GM23338 (cell line): Measurements from ENCODE around the gene SIM1. TPM values are rescaled to one million over a fixed set of nuclear protein-coding genes. Genes with fewer than 3 reads are reported as not detected.

Experiments
- ATAC-seq: fragments of 200-7000 bp; cut with Tn5 transposase; 3 replicates; pipeline ENCODE4 v1.9.1; 2020
- DNase-seq: peaks from one replicate; pipeline ENCODE4 v3.0.0-alpha.2; 2015; ENCODE audit warnings: low spot score
- H2AFZ ChIP-seq: fragments of 200-600 bp; sonication (generic); 2 replicates; pipeline ENCODE4 v1.8.0; 2016; ENCODE audit warnings: antibody characterized with exemption, mild to moderate bottlenecking, moderate library complexity
- H3F3A ChIP-seq: fragments of 200-600 bp; sonication (generic); replicated peaks from 2 replicates; pipeline ENCODE4 v1.8.0; 2017; ENCODE audit warnings: antibody characterized with exemption, mixed run types, low read depth
- H3K27ac ChIP-seq: fragments of 200-600 bp; sonication (generic); 2 replicates; pipeline ENCODE4 v1.6.1; 2016; ENCODE audit warnings: low read depth
- H3K27me3 ChIP-seq: fragments of 200-600 bp; sonication (generic); 2 replicates; pipeline ENCODE4 v1.8.0; 2016; ENCODE audit warnings: mild to moderate bottlenecking, mixed run types, moderate library complexity; ENCODE audit not compliant: insufficient read depth
- H3K36me3 ChIP-seq: fragments of 200-600 bp; sonication (generic); 2 replicates; pipeline ENCODE4 v1.8.0; 2016; ENCODE audit warnings: mild to moderate bottlenecking; ENCODE audit not compliant: insufficient read depth
- H3K4me1 ChIP-seq: fragments of 200-600 bp; sonication (generic); 2 replicates; pipeline ENCODE4 v1.8.0; 2016; ENCODE audit warnings: mild to moderate bottlenecking, moderate library complexity; ENCODE audit not compliant: insufficient read depth
- H3K4me2 ChIP-seq: fragments of 200-600 bp; sonication (generic); 2 replicates; pipeline ENCODE4 v1.7.1; 2017; ENCODE audit warnings: mixed run types
- H3K4me3 ChIP-seq: fragments of 200-600 bp; sonication (generic); 2 replicates; pipeline ENCODE4 v1.6.1; 2016; ENCODE audit warnings: mixed run types
- H3K79me2 ChIP-seq: fragments of 200-600 bp; sonication (generic); replicated peaks from 2 replicates; pipeline ENCODE4 v1.8.0; 2017; ENCODE audit warnings: mild to moderate bottlenecking; ENCODE audit not compliant: insufficient read depth
- H3K9me2 ChIP-seq: fragments of 200-600 bp; sonication (generic); 2 replicates; pipeline ENCODE4 v1.8.0; 2017; ENCODE audit not compliant: insufficient read depth
- H4K20me1 ChIP-seq: fragments of 200-600 bp; sonication (generic); replicated peaks from 2 replicates; pipeline ENCODE4 v1.8.0; 2017; ENCODE audit warnings: mild to moderate bottlenecking; ENCODE audit not compliant: insufficient read depth
- H3K27ac Mint-ChIP-seq: 2 replicates; pipeline ENCODE4 v1.8.0; 2020; ENCODE audit warnings: inconsistent platforms, mild to moderate bottlenecking, moderate library complexity, mixed read lengths
- H3K27me3 Mint-ChIP-seq: 3 replicates; pipeline ENCODE4 v1.8.0; 2022; ENCODE audit warnings: low read depth, mild to moderate bottlenecking, moderate library complexity, mixed read lengths, inconsistent platforms; ENCODE audit not compliant: insufficient read depth, poor library complexity
- H3K36me3 Mint-ChIP-seq: 3 replicates; pipeline ENCODE4 v1.8.0; 2021; ENCODE audit warnings: low read depth, mild to moderate bottlenecking, inconsistent platforms, moderate library complexity, mixed read lengths
- H3K4me1 Mint-ChIP-seq: 3 replicates; pipeline ENCODE4 v1.8.0; 2020; ENCODE audit warnings: mild to moderate bottlenecking, inconsistent platforms, mixed read lengths
- H3K4me3 Mint-ChIP-seq: 3 replicates; pipeline ENCODE4 v1.8.0; 2021; ENCODE audit warnings: moderate library complexity, mild to moderate bottlenecking, inconsistent platforms, mixed read lengths
- H3K9me3 Mint-ChIP-seq: 3 replicates; pipeline ENCODE4 v1.8.0; 2020; ENCODE audit warnings: moderate library complexity, mild to moderate bottlenecking, inconsistent platforms, mixed read lengths
- CREB1 ChIP-seq: fragments of 250-450 bp; sonication (Bioruptor Pico); IDR thresholded peaks from 2 replicates; pipeline ENCODE4 v1.5.0; 2020; ENCODE audit warnings: low read depth, mild to moderate bottlenecking, moderate library complexity
- ETS1 ChIP-seq: IDR thresholded peaks from 2 replicates; pipeline ENCODE4 v1.6.1; 2016; ENCODE audit warnings: antibody characterized with exemption
- EZH2 ChIP-seq: fragments of 200-600 bp; sonication (generic); IDR thresholded peaks from one replicate; pipeline ENCODE4 v1.8.0; 2017; ENCODE audit warnings: antibody characterized with exemption, mild to moderate bottlenecking, low read depth; ENCODE audit not compliant: unreplicated experiment
- EZH2phosphoT487 ChIP-seq: fragments of 200-600 bp; sonication (generic); IDR thresholded peaks from one replicate; pipeline ENCODE4 v1.8.1; 2018; ENCODE audit warnings: antibody characterized with exemption; ENCODE audit not compliant: unreplicated experiment
- JUNB ChIP-seq: IDR thresholded peaks from one replicate; pipeline ENCODE4 v1.6.1; 2016; ENCODE audit warnings: antibody characterized with exemption; ENCODE audit not compliant: unreplicated experiment
- NANOG ChIP-seq: IDR thresholded peaks from 2 replicates; pipeline ENCODE4 v1.6.1; 2016; ENCODE audit warnings: antibody characterized with exemption, borderline replicate concordance
- POLR2AphosphoS5 ChIP-seq: IDR thresholded peaks from 2 replicates; pipeline ENCODE4 v1.6.1; 2016; ENCODE audit warnings: antibody characterized with exemption, low read depth
- REST ChIP-seq: IDR thresholded peaks from one replicate; pipeline ENCODE4 v1.6.1; 2018; ENCODE audit warnings: antibody characterized with exemption; ENCODE audit not compliant: unreplicated experiment
- STAT1 ChIP-seq: IDR thresholded peaks from one replicate; pipeline ENCODE4 v1.6.1; 2016; ENCODE audit warnings: antibody characterized with exemption; ENCODE audit not compliant: unreplicated experiment
- ZNF114 ChIP-seq: fragments of 250-450 bp; sonication (Bioruptor Pico); IDR thresholded peaks from 2 replicates; pipeline ENCODE4 v1.5.0; 2020; ENCODE audit warnings: mild to moderate bottlenecking, moderate library complexity
- ZNF331 ChIP-seq: fragments of 250-450 bp; sonication (Bioruptor Pico); IDR thresholded peaks from 2 replicates; pipeline ENCODE4 v1.5.0; 2020; ENCODE audit warnings: low read depth, mild to moderate bottlenecking, moderate library complexity
- ZNF462 ChIP-seq: fragments of 250-450 bp; sonication (Bioruptor Pico); IDR thresholded peaks from 2 replicates; pipeline ENCODE4 v1.5.0; 2020; ENCODE audit warnings: mild to moderate bottlenecking, moderate library complexity
- polyA plus RNA-seq: library from polyadenylated mRNA; unstranded; fragments of >200 nt; fragmentation: Nextera tagmentation; extraction: Ambion mirVana; gene quantifications from 2 replicates; pipeline ENCODE4 v1.2.1, GENCODE V29; 2016
- total RNA-seq: library from RNA; depleted of rRNA; stranded (reverse); fragments of >200 nt; shearing (Covaris generic); gene quantifications from 2 replicates; pipeline ENCODE4 v1.2.3, GENCODE V29; 2014
- TF ChIP-seq, protein P1 (sequence below), 2 experiments: fragments of 200-600 bp in 1 of 2; sonication (generic) in 1 of 2; conservative IDR thresholded peaks; 2 replicates each; pipeline versions ENCODE4 v1.5.1 to v1.6.1; 2016 to 2017; ENCODE audit warnings: antibody characterized with exemption in 2 of 2, low read depth in 2 of 2, mild to moderate bottlenecking in 2 of 2, moderate library complexity in 1 of 2

The SIM1 gene
- total and polyA plus RNA-seq, 2 experiments from 2014 or later, result 0.42 to 0.49 TPM

DNA sequence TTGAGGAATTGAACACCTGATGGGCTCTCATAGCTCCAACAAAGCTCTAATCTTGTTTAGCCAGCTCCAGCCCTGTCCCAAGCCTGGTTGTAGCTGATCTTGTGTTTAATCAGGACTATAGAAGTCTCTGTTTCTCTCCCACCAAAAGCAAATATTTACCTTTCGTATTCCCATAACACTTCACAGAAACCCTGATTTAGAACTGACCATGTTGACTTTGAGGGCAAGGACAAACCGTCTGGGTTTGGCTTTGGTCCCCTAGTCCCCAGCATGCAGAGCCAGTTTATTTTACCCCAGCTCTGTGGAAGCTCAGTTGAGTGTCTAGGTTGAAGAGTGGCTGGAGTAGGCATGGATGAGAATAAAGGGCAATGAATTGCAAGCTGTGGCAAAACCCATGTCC, 18.0 kb upstream of the SIM1 start:
- H3K27me3 ChIP-seq, result no peaks in the 10 kb centered on the region
- H3K27ac Mint-ChIP-seq, result no peak overlapping the region
- no peaks in the 10 kb centered on the region for H3K36me3 Mint-ChIP-seq
- peaks cover 2% of the 10 kb centered on the region for H3K27me3 Mint-ChIP-seq
- no peaks in the 10 kb centered on the region for H3K9me2 ChIP-seq
- ATAC-seq (no peak), DNase-seq (no peak)
- no peaks in the 10 kb centered on the region for H4K20me1 ChIP-seq
- no peaks in the 10 kb centered on the region for H3F3A ChIP-seq
- H2AFZ ChIP-seq, result peak overlapping the region; percentile 28; the same call in 1 of the 2 replicates
- no peak overlapping the region for H3K4me3 ChIP-seq
- H3K27ac ChIP-seq, result no peak overlapping the region
- no peaks in the 10 kb centered on the region for H3K4me1 ChIP-seq
- no peak overlapping the region for H3K4me2 ChIP-seq
- H3K36me3 ChIP-seq, result no peaks in the 10 kb centered on the region
- H3K9me3 Mint-ChIP-seq, result no peaks in the 10 kb centered on the region
- no peak overlapping the region for H3K4me3 Mint-ChIP-seq
- TF ChIP-seq CREB1 (CRISPR knock-in tag) (no peak), ZNF114 (CRISPR knock-in tag) (no peak), NANOG (no peak), REST (no peak), ZNF331 (CRISPR knock-in tag) (no peak), ETS1 (no peak), ZNF462 (CRISPR knock-in tag) (no peak), EZH2 (no peak), JUNB (no peak), STAT1 (no peak), POLR2AphosphoS5 (no peak), EZH2phosphoT487 (no peak)
- TF ChIP-seq, protein P1, sequence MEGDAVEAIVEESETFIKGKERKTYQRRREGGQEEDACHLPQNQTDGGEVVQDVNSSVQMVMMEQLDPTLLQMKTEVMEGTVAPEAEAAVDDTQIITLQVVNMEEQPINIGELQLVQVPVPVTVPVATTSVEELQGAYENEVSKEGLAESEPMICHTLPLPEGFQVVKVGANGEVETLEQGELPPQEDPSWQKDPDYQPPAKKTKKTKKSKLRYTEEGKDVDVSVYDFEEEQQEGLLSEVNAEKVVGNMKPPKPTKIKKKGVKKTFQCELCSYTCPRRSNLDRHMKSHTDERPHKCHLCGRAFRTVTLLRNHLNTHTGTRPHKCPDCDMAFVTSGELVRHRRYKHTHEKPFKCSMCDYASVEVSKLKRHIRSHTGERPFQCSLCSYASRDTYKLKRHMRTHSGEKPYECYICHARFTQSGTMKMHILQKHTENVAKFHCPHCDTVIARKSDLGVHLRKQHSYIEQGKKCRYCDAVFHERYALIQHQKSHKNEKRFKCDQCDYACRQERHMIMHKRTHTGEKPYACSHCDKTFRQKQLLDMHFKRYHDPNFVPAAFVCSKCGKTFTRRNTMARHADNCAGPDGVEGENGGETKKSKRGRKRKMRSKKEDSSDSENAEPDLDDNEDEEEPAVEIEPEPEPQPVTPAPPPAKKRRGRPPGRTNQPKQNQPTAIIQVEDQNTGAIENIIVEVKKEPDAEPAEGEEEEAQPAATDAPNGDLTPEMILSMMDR (conservative IDR thresholded peaks at IDR 0.05; ENCODE audit: low read depth in 2 of 2), result no peak
- H3K79me2 ChIP-seq, result no peaks in the 10 kb centered on the region
- no peaks in the 10 kb centered on the region for H3K4me1 Mint-ChIP-seq
